HEK293T (cell line): Measurements from ENCODE around the gene SELENOO.

Source experiments
- CTCF ChIA-PET: fragments of 350-600 bp; formaldehyde crosslinking; extraction: SDS; loops from one replicate; lab custom pipeline; 2021; ENCODE audit warnings: antibody characterized with exemption, inconsistent platforms; lab: Yijun Ruan, JAX
- POLR2A ChIA-PET: fragments of 350-600 bp; formaldehyde crosslinking; extraction: SDS; loops from one replicate; lab custom pipeline; 2020; ENCODE audit warnings: antibody characterized with exemption, inconsistent platforms; lab: Yijun Ruan, JAX
- DNase-seq: peaks from one replicate; pipeline ENCODE4 v3.0.0; 2012; ENCODE audit warnings: mixed read lengths; ENCODE audit errors: extremely low spot score
- ARNT ChIP-seq: fragments of 450-650 bp; IDR thresholded peaks from 2 replicates; pipeline ENCODE4 v1.6.1; 2017; ENCODE audit warnings: mild to moderate bottlenecking
- BHLHE40 ChIP-seq: fragments of 450-650 bp; IDR thresholded peaks from 2 replicates; pipeline ENCODE4 v1.6.1; 2016; ENCODE audit warnings: mild to moderate bottlenecking, moderate library complexity, borderline replicate concordance
- CTBP1 ChIP-seq: fragments of 450-650 bp; IDR thresholded peaks from 2 replicates; pipeline ENCODE4 v1.6.1; 2016; ENCODE audit warnings: borderline replicate concordance
- ELF4 ChIP-seq: fragments of 450-650 bp; IDR thresholded peaks from 2 replicates; pipeline ENCODE4 v1.6.1; 2017; ENCODE audit warnings: antibody characterized with exemption
- FOXA1 ChIP-seq: fragments of 450-650 bp; IDR thresholded peaks from 2 replicates; pipeline ENCODE4 v1.6.1; 2016; ENCODE audit warnings: mild to moderate bottlenecking
- FOXK2 ChIP-seq: fragments of 450-650 bp; IDR thresholded peaks from 2 replicates; pipeline ENCODE4 v1.6.1; 2016; ENCODE audit warnings: mild to moderate bottlenecking
- FOXM1 ChIP-seq: fragments of 450-650 bp; IDR thresholded peaks from 2 replicates; pipeline ENCODE4 v1.6.1; 2017; ENCODE audit warnings: mild to moderate bottlenecking, borderline replicate concordance
- HDGF ChIP-seq: fragments of 450-650 bp; IDR thresholded peaks from 2 replicates; pipeline ENCODE4 v1.6.1; 2017; ENCODE audit warnings: antibody characterized with exemption, borderline replicate concordance
- L3MBTL2 ChIP-seq: fragments of 450-650 bp; conservative IDR thresholded peaks from 2 replicates; pipeline ENCODE4 v1.6.1; 2016; ENCODE audit warnings: mild to moderate bottlenecking
- LEF1 ChIP-seq: fragments of 450-650 bp; IDR thresholded peaks from 2 replicates; pipeline ENCODE4 v1.6.1; 2017; ENCODE audit warnings: mild to moderate bottlenecking, borderline replicate concordance
- NFRKB ChIP-seq: fragments of 450-650 bp; IDR thresholded peaks from 2 replicates; pipeline ENCODE4 v1.6.1; 2016; ENCODE audit warnings: mild to moderate bottlenecking, moderate library complexity
- SP1 ChIP-seq: fragments of 450-650 bp; IDR thresholded peaks from 2 replicates; pipeline ENCODE4 v1.6.1; 2017
- SUZ12 ChIP-seq: fragments of 450-650 bp; IDR thresholded peaks from 2 replicates; pipeline ENCODE4 v1.6.1; 2016; ENCODE audit warnings: mild to moderate bottlenecking
- TARDBP ChIP-seq: fragments of 450-650 bp; IDR thresholded peaks from 2 replicates; pipeline ENCODE4 v1.6.1; 2016
- ZNF384 ChIP-seq: fragments of 450-650 bp; IDR thresholded peaks from 2 replicates; pipeline ENCODE4 v1.6.1; 2016
- TF ChIP-seq, protein P1 (sequence below): fragments of 450-650 bp; IDR thresholded peaks from 2 replicates; pipeline ENCODE4 v1.6.1; 2016

SELENOO gene

GRCh38 chr22:50226063-50226874 is 25.5 kb downstream of the SELENOO start:
- DNase-seq, result no peak
- CTCF ChIA-PET, result no interaction called here
- no peak for TF ChIP-seq HDGF
- TF ChIP-seq LEF1, result no peak
- no peak for TF ChIP-seq FOXA1
- TF ChIP-seq ZNF384, result no peak
- TF ChIP-seq TARDBP, result no peak
- TF ChIP-seq FOXM1, result no peak
- no peak for TF ChIP-seq FOXK2
- no peak for TF ChIP-seq CTBP1
- TF ChIP-seq BHLHE40, result no peak
- no peak for TF ChIP-seq SP1
- no peak for TF ChIP-seq NFRKB
- TF ChIP-seq L3MBTL2, result no peak
- TF ChIP-seq, protein P1, sequence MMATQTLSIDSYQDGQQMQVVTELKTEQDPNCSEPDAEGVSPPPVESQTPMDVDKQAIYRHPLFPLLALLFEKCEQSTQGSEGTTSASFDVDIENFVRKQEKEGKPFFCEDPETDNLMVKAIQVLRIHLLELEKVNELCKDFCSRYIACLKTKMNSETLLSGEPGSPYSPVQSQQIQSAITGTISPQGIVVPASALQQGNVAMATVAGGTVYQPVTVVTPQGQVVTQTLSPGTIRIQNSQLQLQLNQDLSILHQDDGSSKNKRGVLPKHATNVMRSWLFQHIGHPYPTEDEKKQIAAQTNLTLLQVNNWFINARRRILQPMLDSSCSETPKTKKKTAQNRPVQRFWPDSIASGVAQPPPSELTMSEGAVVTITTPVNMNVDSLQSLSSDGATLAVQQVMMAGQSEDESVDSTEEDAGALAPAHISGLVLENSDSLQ, result no peak
- no peak for TF ChIP-seq ARNT
- no peak for TF ChIP-seq ELF4
- POLR2A ChIA-PET, result no interaction called here

DNA sequence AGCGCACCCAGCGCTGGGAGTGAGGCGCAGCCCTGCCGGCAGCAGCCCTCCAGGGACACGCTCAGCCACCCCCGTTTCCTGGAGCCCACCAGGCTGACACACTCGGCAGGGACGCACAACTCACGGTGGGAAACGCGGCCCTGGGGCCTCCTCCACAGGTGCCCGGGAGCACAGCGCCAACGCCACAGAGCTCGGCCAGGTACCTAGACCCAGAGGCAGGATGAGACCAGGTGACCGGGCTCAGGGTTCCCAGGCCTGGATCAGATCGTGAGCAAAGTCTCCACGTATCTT is 26.0 kb downstream of the SELENOO start:
- DNase-seq, result no peak
- ChIA-PET CTCF (no interaction called here), POLR2A (no interaction called here)
- TF ChIP-seq FOXA1 (no peak), NFRKB (no peak), LEF1 (no peak), SP1 (no peak), CTBP1 (no peak), TARDBP (no peak), BHLHE40 (no peak), SUZ12 (no peak), ELF4 (no peak), FOXK2 (no peak)

DNA sequence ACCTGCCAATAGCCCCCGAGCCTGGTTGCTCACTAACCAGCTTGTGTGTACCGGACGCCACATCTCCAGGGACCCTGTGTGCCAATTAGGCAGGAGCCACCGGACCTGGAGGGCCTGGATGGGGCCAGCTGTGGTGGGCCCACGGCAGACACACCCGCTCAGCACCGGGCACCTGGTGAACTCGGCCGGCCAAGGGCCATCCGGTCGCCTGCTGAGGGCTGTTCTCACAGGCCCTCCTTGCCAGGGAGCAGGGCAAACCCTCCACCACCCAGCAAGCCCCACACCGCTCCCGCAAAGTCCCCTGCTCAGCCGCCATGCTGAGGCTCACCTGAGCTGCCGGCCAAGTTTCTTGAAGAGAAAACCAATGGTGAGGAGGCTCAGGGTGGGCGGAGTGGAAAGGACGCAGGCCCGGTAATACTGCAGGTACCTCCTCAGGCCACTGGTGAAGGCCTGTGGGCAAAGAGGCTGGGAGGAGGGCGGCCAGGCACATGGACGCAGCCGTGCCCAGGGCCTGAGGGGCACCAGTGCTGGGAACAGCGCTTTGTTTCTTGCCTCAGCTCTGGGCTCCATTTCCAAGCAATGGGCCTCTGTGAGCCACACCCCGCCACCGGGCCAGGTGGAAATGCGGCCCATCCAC is 26.9 kb downstream of the SELENOO start:
- no peak for DNase-seq
- POLR2A ChIA-PET, result no interaction called here
- no peak for TF ChIP-seq SP1
- TF ChIP-seq BHLHE40, result no peak
- TF ChIP-seq L3MBTL2, result no peak
- TF ChIP-seq LEF1, result no peak
- no peak for TF ChIP-seq FOXM1
- TF ChIP-seq FOXK2, result no peak
- no peak for TF ChIP-seq TARDBP
- no peak for TF ChIP-seq ZNF384
- CTCF ChIA-PET, result interaction anchor here (0.6 kb wide), 1 partner anchor 100 kb away, joined by 3 read pairs; no protein-coding TSS in a partner anchor

DNA sequence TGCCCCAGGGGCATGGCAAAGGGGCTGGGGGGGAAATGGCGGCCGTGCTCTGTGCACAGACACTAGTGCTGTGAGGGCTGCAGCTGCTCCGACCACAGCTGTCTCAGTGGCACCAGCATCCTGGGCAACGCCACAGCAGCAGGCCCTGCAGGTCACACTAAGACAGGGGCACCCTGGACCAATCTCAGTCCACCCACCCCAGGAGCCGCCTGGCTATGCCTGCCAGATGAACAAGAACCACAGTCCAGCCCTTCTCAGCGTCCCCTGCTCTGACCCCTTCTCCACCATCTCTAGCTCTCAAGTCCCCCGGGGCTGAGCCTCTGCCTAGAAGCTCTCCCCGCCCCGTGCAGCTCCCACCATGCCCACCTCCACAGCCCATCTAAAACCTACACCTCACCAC is 27.6 kb downstream of the SELENOO start:
- DNase-seq, result no peak
- ChIA-PET POLR2A (no interaction called here), CTCF (interaction anchor here (0.6 kb wide), 1 partner anchor 99 kb away, joined by 3 read pairs; no protein-coding TSS in a partner anchor)
- TF ChIP-seq NFRKB (no peak), CTBP1 (no peak), FOXM1 (no peak), HDGF (no peak), ZNF384 (no peak), SUZ12 (no peak), ARNT (no peak), L3MBTL2 (no peak), FOXA1 (no peak), FOXK2 (no peak), BHLHE40 (no peak), SP1 (no peak)
- TF ChIP-seq, protein P1, result no peak

GRCh38 chr22:50229370-50229769 is 28.6 kb downstream of the SELENOO start:
- TF ChIP-seq FOXK2 (no peak), ZNF384 (no peak), ARNT (no peak), SUZ12 (no peak), HDGF (no peak), BHLHE40 (no peak), CTBP1 (no peak), FOXM1 (no peak), LEF1 (no peak), SP1 (no peak), L3MBTL2 (no peak)
- no peak for DNase-seq
- ChIA-PET POLR2A (no interaction called here), CTCF (interaction anchor here (0.6 kb wide), 1 partner anchor 23 kb away, joined by 3 read pairs; no protein-coding TSS in a partner anchor)

DNA sequence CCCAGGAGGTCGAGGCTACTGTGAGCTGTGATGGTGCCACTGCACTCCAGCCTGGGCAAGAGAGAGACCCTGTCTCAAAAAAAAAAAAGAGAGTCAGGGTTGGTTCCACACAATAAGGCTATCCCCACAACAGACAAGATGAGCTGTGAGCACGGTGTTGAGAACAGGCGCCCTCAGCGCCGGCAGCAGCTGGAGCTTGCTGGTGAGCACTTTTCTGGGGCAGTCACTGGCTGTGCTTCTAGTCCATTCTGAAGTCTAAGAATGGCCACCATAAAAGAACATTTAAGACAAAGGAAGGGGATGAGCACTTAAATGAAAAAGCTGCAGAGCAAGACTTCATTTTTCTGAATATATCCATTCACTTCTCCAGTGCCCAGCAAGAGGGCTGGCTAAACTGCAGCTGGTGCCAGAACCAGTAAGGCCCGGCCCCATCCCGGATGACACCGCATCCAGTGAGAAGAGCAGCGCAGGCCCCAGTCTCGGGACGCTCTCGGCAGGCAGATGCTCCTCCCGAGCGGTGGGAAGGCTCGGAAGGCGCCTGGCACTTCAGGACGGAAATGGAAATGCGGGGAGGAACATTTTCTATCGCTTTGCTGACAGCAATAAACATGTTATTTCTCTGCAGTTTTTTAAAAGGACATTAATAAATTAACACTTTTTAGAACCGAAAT is 31.8 kb downstream of the SELENOO start:
- CTCF ChIA-PET, result interaction anchor here (0.6 to 1.0 kb wide), 3 partner anchors 71 to 315 kb away, joined by 3 to 6 read pairs (median 6); partner anchors contain the start of gene ALG12
- DNase-seq, result no peak
- POLR2A ChIA-PET, result interaction anchor here (0.5 kb wide), 1 partner anchor 336 kb away, joined by 3 read pairs; no protein-coding TSS in a partner anchor
- TF ChIP-seq FOXM1, result no peak
- TF ChIP-seq HDGF, result no peak
- TF ChIP-seq FOXA1, result no peak
